ENCODE data around the gene DPYSL4.

The DPYSL4 gene

GRCh38 chr10:132228616-132229015, 41.9 kb downstream of the DPYSL4 start:
- no peaks in the 10 kb centered on the region for H3K9me2 ChIP-seq (ENCODE audit: low read depth, low read length)
- no peak overlapping the region for H3K4me3 ChIP-seq (ENCODE audit: low read depth, low read length, poor library complexity, severe bottlenecking)
- H3K9ac ChIP-seq (ENCODE audit: low read length): no peak overlapping the region
- no peak overlapping the region for H2AFZ ChIP-seq (ENCODE audit: low read length)
- no peaks in the 10 kb centered on the region for H3K9me3 ChIP-seq (ENCODE audit: low read length)
- no peaks in the 10 kb centered on the region for H3K79me2 ChIP-seq (ENCODE audit: insufficient read depth, low read length)
- no peaks in the 10 kb centered on the region for H3K27me3 ChIP-seq (ENCODE audit: insufficient read depth, low read length)
- no peaks in the 10 kb centered on the region for H3F3A ChIP-seq (ENCODE audit: insufficient read depth, low read length)
- H3K4me1 ChIP-seq (ENCODE audit: insufficient read depth, low read length, severe bottlenecking): peaks cover 19% of the 10 kb centered on the region
- no peaks in the 10 kb centered on the region for H3K36me3 ChIP-seq (ENCODE audit: insufficient read depth, low read length)
- TF ChIP-seq EZH2 (IDR thresholded peaks at IDR 0.05; ENCODE audit: borderline replicate concordance, low read length): no peak
- TF ChIP-seq, protein P1, sequence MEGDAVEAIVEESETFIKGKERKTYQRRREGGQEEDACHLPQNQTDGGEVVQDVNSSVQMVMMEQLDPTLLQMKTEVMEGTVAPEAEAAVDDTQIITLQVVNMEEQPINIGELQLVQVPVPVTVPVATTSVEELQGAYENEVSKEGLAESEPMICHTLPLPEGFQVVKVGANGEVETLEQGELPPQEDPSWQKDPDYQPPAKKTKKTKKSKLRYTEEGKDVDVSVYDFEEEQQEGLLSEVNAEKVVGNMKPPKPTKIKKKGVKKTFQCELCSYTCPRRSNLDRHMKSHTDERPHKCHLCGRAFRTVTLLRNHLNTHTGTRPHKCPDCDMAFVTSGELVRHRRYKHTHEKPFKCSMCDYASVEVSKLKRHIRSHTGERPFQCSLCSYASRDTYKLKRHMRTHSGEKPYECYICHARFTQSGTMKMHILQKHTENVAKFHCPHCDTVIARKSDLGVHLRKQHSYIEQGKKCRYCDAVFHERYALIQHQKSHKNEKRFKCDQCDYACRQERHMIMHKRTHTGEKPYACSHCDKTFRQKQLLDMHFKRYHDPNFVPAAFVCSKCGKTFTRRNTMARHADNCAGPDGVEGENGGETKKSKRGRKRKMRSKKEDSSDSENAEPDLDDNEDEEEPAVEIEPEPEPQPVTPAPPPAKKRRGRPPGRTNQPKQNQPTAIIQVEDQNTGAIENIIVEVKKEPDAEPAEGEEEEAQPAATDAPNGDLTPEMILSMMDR (IDR thresholded peaks at IDR 0.05; ENCODE audit: low read length): no peak
- H3K27ac ChIP-seq (ENCODE audit: low read depth, low read length, poor library complexity, severe bottlenecking): no peak overlapping the region
- H4K20me1 ChIP-seq (ENCODE audit: insufficient read depth, low read length): no peaks in the 10 kb centered on the region
- H3K4me2 ChIP-seq (ENCODE audit: low read length): no peak overlapping the region

- no peaks in the 10 kb centered on the region for H3K27me3 ChIP-seq (ENCODE audit: insufficient read depth, low read length)
- H3K4me3 ChIP-seq (ENCODE audit: low read depth, low read length, poor library complexity, severe bottlenecking): no peak overlapping the region
- H3K9me3 ChIP-seq (ENCODE audit: low read length): no peaks in the 10 kb centered on the region
- TF ChIP-seq, protein P1 (IDR thresholded peaks at IDR 0.05; ENCODE audit: low read length): no peak
- TF ChIP-seq EZH2 (IDR thresholded peaks at IDR 0.05; ENCODE audit: borderline replicate concordance, low read length): no peak
- peaks cover 19% of the 10 kb centered on the region for H3K4me1 ChIP-seq (ENCODE audit: insufficient read depth, low read length, severe bottlenecking)
- no peak overlapping the region for H3K9ac ChIP-seq (ENCODE audit: low read length)
- no peaks in the 10 kb centered on the region for H3K36me3 ChIP-seq (ENCODE audit: insufficient read depth, low read length)
- no peaks in the 10 kb centered on the region for H4K20me1 ChIP-seq (ENCODE audit: insufficient read depth, low read length)
- H3F3A ChIP-seq (ENCODE audit: insufficient read depth, low read length): no peaks in the 10 kb centered on the region
- H2AFZ ChIP-seq (ENCODE audit: low read length): no peak overlapping the region
- no peak overlapping the region for H3K4me2 ChIP-seq (ENCODE audit: low read length)
- no peaks in the 10 kb centered on the region for H3K79me2 ChIP-seq (ENCODE audit: insufficient read depth, low read length)
- H3K27ac ChIP-seq (ENCODE audit: low read depth, low read length, poor library complexity, severe bottlenecking): no peak overlapping the region
- no peaks in the 10 kb centered on the region for H3K9me2 ChIP-seq (ENCODE audit: low read depth, low read length)
These were observed 42.3 kb downstream of the DPYSL4 start for GRCh38 chr10:132229096-132229495.

GRCh38 chr10:132229834-132230556, 43.2 kb downstream of the DPYSL4 start:
- TF ChIP-seq, protein P1 (IDR thresholded peaks at IDR 0.05; ENCODE audit: low read length): no peak
- no peak for TF ChIP-seq EZH2 (IDR thresholded peaks at IDR 0.05; ENCODE audit: borderline replicate concordance, low read length)
- no peaks in the 10 kb centered on the region for H3K27me3 ChIP-seq (ENCODE audit: insufficient read depth, low read length)
- H2AFZ ChIP-seq (ENCODE audit: low read length): no peak overlapping the region

More at GRCh38 chr10:132229834-132230556, 43.2 kb downstream of the DPYSL4 start:
- Histone ChIP-seq H3K4me3 (ENCODE audit: low read depth, low read length, poor library complexity, severe bottlenecking) (peak overlapping the region; percentile 1), H3K4me1 (ENCODE audit: insufficient read depth, low read length, severe bottlenecking) (peaks cover 19% of the 10 kb centered on the region), H3K9me3 (ENCODE audit: low read length) (no peaks in the 10 kb centered on the region), H3K36me3 (ENCODE audit: insufficient read depth, low read length) (no peaks in the 10 kb centered on the region), H3K79me2 (ENCODE audit: insufficient read depth, low read length) (no peaks in the 10 kb centered on the region), H3K9me2 (ENCODE audit: low read depth, low read length) (no peaks in the 10 kb centered on the region), H3K27ac (ENCODE audit: low read depth, low read length, poor library complexity, severe bottlenecking) (no peak overlapping the region), H3K9ac (ENCODE audit: low read length) (no peak overlapping the region), H3K4me2 (ENCODE audit: low read length) (peak overlapping the region; percentile 8; the same call in 1 of the 2 replicates), H4K20me1 (ENCODE audit: insufficient read depth, low read length) (no peaks in the 10 kb centered on the region), H3F3A (ENCODE audit: insufficient read depth, low read length) (no peaks in the 10 kb centered on the region)

All from OCI-LY1 (cell line).